GM10248 (cell line): Measurements from ENCODE around the gene FFAR3.

Experiments
- CTCF ChIA-PET: fragments of 300-600 bp; sonication (Branson Sonifier 250); formaldehyde crosslinking; extraction: SDS; loops from one replicate; lab custom pipeline; 2021; ENCODE audit warnings: antibody characterized with exemption; lab: Yijun Ruan, JAX
- POLR2A ChIA-PET: fragments of 350-650 bp; sonication (Branson Sonifier 250); formaldehyde crosslinking; extraction: SDS; loops from one replicate; lab custom pipeline; 2020; ENCODE audit warnings: antibody characterized with exemption; lab: Yijun Ruan, JAX
- DNase-seq: peaks from one replicate; pipeline ENCODE4 v3.0.0; 2012; ENCODE audit errors: extremely low spot score
- CTCF ChIP-seq: IDR thresholded peaks from 2 replicates; pipeline ENCODE4 v1.5.1; 2012; ENCODE audit warnings: mild to moderate bottlenecking, low read depth; ENCODE audit errors: extremely low read depth, missing control alignments, control extremely low read depth

The FFAR3 gene

GRCh38 chr19:35328851-35329285, 29.4 kb upstream of the FFAR3 start, which contains the start of gene CD22:
Gene CD22, plus strand, starts transcription at chr19:35329187. Its CDS starts 2,854 bp downstream, at chr19:35332041.
- TF ChIP-seq CTCF: no peak
- ChIA-PET POLR2A (interaction anchor here (0.6 kb wide), 1 partner anchor 98 kb away, joined by 5 read pairs; no protein-coding TSS in a partner anchor), CTCF (interaction anchor here (1.2 to 1.3 kb wide), 4 partner anchors 18 to 166 kb away, joined by 3 to 5 read pairs (median 4); no protein-coding TSS in a partner anchor)
- peak; percentile 75 for DNase-seq

- ChIA-PET POLR2A (no interaction called here), CTCF (interaction anchor here (1.3 to 1.5 kb wide), 4 partner anchors 16 to 166 kb away, joined by 3 to 5 read pairs (median 4); no protein-coding TSS in a partner anchor)
- no peak for TF ChIP-seq CTCF
- DNase-seq: no peak
These were observed 28.9 kb upstream of the FFAR3 start for GRCh38 chr19:35329323-35329722.

DNA sequence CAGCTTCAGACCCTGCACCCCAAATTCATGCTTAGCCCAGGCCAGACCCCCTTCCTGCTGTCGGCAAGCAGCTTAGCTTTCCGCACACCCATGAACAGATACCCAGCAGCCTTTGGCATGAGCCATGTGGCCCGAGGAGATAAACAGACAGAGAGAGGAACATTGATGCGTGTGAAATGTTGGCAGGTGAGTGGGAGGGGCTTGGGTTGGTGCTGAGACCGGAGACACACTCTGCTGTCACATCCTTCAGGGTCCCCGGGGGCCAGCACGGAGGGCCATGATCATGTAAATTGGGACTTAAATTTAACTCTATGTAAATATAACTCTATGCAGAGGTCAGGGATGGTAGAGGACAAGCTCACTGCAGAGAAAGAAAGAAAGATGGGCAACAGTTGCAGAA, 27.8 kb upstream of the FFAR3 start:
- POLR2A ChIA-PET: interaction anchor here (1.2 kb wide), 1 partner anchor 14 kb away, joined by 3 read pairs; no protein-coding TSS in a partner anchor
- peak; percentile 82 for DNase-seq
- CTCF ChIA-PET: interaction anchor here (0.8 to 4.4 kb wide), 7 partner anchors 16 to 180 kb away, joined by 3 to 26 read pairs (median 3); partner anchors contain the start of gene FFAR1
- TF ChIP-seq CTCF: no peak

DNA sequence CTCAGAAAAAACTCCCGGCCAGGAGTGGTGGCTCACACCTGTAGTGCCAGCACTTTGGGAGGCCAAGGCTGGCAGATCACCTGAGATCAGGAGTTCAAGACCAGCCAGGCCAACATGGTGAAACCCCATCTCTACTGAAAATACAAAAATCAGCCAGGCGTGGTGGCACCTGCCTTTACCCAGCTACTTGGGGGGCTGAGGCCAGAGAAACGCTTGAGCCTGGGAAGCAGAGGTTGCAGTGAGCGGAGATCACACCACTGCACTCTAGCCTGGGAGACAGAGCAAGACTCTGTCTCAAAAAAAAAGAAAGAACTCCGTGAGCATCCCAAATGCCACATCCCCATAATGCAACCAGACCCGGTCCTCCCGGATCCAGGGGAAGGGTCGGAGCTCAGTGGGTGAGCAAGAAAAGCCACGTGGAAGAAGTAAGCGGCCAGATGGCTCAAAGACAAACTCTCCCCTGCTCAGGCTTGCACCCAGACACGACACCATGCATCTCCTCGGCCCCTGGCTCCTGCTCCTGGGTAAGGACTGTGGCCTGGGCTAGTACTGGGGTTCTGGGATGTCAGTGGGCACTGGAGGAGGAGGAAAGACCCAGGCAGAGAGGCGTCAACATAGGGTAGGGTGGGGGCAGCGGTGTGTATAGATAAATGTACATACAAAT, 26.6 kb upstream of the FFAR3 start:
- DNase-seq: no peak
- POLR2A ChIA-PET: interaction anchor here (0.6 to 1.3 kb wide), 4 partner anchors 11 to 16 kb away, joined by 3 to 5 read pairs (median 3); partner anchors contain the start of gene FFAR1
- no peak for TF ChIP-seq CTCF
- CTCF ChIA-PET: interaction anchor here (1.0 to 4.4 kb wide), 7 partner anchors 8 to 178 kb away, joined by 3 to 26 read pairs (median 8); partner anchors contain the start of genes FFAR1 and USF2

GRCh38 chr19:35332817-35333216, 25.4 kb upstream of the FFAR3 start:
- DNase-seq: no peak
- POLR2A ChIA-PET: interaction anchor here (0.6 to 2.0 kb wide), 5 partner anchors 9 to 14 kb away, joined by 3 to 10 read pairs (median 5); partner anchors contain the start of gene FFAR1
- CTCF ChIA-PET: interaction anchor here (0.8 to 4.4 kb wide), 8 partner anchors 10 to 362 kb away, joined by 3 to 26 read pairs (median 9); partner anchors contain the start of genes FFAR1 and USF2
- peak; percentile 18 for TF ChIP-seq CTCF

GRCh38 chr19:35334144-35334753, 24.0 kb upstream of the FFAR3 start:
- ChIA-PET POLR2A (interaction anchor here (0.6 to 2.0 kb wide), 10 partner anchors 11 to 1463 kb away, joined by 3 to 10 read pairs (median 4); partner anchors contain the start of gene FFAR1), CTCF (interaction anchor here (2.7 to 4.4 kb wide), 4 partner anchors 11 to 65 kb away, joined by 8 to 26 read pairs (median 16); partner anchors contain the start of genes FFAR1 and USF2)
- TF ChIP-seq CTCF: no peak
- peak; percentile 15 for DNase-seq
